GM12864 (cell line): Measurements from ENCODE around the gene HCN4.
"Not testable (repeated sequence)": the region's sequence is repeated elsewhere in the genome, so short reads cannot be mapped to it uniquely, and the experiment has no call there.

Experiments used
- DNase-seq: peaks from one replicate; pipeline ENCODE4 v3.0.0-alpha.2; 2011; ENCODE audit warnings: low read depth
- H3K4me3 ChIP-seq: 2 replicates; pipeline ENCODE4 v1.5.1; 2011; ENCODE audit warnings: mild to moderate bottlenecking, low read depth, low read length, control low read depth
- CTCF ChIP-seq: IDR thresholded peaks from 2 replicates; pipeline ENCODE4 v1.5.1; 2011; ENCODE audit warnings: low read depth, mild to moderate bottlenecking, moderate library complexity, low read length, control low read depth, inconsistent platforms; ENCODE audit errors: missing control alignments

The HCN4 gene

GRCh38 chr15:73313861-73314260 lies 54.9 kb downstream of the HCN4 start:
- no peak overlapping the region for H3K4me3 ChIP-seq
- no peak for TF ChIP-seq CTCF
- DNase-seq: no peak

DNA sequence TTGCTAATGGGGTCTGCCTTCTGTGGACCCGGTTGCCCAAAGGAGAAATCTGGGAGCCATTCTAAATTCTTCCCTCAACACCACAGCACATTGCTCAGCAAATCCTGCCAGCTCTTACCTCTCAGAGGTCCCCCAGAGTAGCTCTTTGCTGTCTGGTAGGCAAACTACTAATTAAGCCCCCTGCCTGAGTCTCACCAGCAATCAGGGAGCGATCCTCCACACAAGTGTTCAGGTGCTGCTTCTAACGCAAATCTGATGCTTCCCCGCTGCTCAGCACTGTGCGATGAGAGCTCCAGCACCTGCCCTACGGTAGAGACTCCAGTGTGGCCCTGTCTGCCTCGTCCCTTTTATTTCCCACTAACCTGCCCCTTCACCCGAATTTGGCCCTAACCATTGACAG lies 60.5 kb downstream of the HCN4 start:
- no peak for TF ChIP-seq CTCF
- no peak overlapping the region for H3K4me3 ChIP-seq
- no peak for DNase-seq

- peak; percentile 63 for TF ChIP-seq CTCF
- H3K4me3 ChIP-seq: no peak overlapping the region
- DNase-seq: no peak
Measured at GRCh38 chr15:73305331-73306211, 63.2 kb downstream of the HCN4 start.

DNA sequence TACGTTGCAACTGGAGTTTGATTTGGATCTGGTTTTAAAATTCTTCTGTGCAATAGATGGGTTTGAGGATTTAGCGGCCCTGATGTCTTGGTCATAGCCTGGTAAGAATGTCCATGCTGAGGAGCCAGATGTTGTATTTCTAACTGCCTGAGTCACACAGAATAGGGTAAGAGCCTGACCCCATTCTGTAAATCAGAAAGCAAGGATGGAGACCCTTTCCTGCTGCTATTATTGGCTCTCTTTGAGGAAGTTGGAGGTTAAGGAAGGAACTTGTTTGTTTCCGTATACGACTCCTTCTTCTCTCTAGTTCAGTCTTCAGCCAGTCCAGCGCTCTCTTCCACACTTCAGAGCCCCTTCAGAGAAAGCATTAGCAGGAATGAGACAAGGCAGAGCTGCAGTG lies 65.1 kb downstream of the HCN4 start:
- DNase-seq: no peak
- TF ChIP-seq CTCF: no peak
- H3K4me3 ChIP-seq: no peak overlapping the region

- not testable (repeated sequence) for DNase-seq
Measured at GRCh38 chr15:73300286-73300685, 68.5 kb downstream of the HCN4 start.

GRCh38 chr15:73298522-73299245 lies 70.1 kb downstream of the HCN4 start:
- DNase-seq: no peak
- TF ChIP-seq CTCF: no peak
- H3K4me3 ChIP-seq: no peak overlapping the region

More at GRCh38 chr15:73300286-73300685, 68.5 kb downstream of the HCN4 start:
- H3K4me3 ChIP-seq: not testable (repeated sequence)

DNA sequence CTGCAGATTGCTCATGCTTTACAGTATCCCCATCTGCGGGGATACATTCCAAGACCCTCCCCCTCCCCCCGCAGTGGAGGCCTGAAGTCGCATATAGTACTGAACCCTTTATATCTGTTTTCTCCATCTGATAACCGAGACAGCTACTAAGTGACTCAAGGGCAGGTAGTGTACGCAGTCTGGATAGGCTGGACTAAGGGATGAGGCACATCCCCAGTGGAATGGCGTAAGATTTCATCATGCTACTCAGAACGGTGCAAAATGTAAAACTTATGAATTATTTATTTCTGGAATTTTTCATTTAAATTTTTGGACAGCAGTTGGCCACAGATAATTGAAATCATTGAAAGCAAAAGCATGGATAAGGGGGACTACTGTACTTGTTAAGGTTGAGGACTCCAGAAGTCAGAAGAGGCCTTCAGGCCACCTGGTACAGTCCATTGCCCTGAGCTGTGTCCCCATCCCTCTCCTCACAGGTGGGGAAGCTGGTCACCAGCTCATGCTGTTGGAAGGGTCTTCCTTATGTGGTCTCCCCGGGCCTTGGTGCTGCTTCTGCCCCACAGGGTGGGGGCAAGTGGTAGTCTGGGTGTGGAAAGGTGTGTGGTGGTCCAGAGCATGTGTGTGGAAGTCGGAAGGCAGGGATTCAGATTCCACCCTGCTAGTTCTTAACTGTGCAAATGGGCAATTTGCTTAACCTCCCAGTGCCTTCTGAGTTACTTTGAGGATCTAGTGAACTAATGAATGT lies 72.0 kb downstream of the HCN4 start:
- TF ChIP-seq CTCF: no peak
- DNase-seq: no peak
- H3K4me3 ChIP-seq: no peak overlapping the region
